Suprapubic skin (tissue), 4 donors: Measurements from ENCODE around the gene CBFA2T3. TPM values are rescaled to one million over a fixed set of nuclear protein-coding genes. Genes with fewer than 3 reads are reported as not detected.

ENCODE experiments used
- DNase-seq, 2 donors: peaks; one replicate each; pipeline ENCODE4 v3.0.0-alpha.2; 2019; ENCODE audit warnings: low spot score in 2 of 2
- H3K27ac ChIP-seq: fragments of 200-600 bp; sonication (generic); one replicate; pipeline ENCODE4 v1.5.1; 2019
- H3K27me3 ChIP-seq: fragments of 200-600 bp; sonication (generic); one replicate; pipeline ENCODE4 v1.5.1; 2019
- H3K36me3 ChIP-seq: fragments of 200-600 bp; sonication (generic); one replicate; pipeline ENCODE4 v1.5.1; 2019
- H3K4me1 ChIP-seq: fragments of 200-600 bp; sonication (generic); one replicate; pipeline ENCODE4 v1.5.1; 2019
- H3K4me3 ChIP-seq: fragments of 200-600 bp; sonication (generic); one replicate; pipeline ENCODE4 v1.5.1; 2019; ENCODE audit warnings: mild to moderate bottlenecking
- H3K9me3 ChIP-seq: fragments of 200-600 bp; sonication (generic); one replicate; pipeline ENCODE4 v1.5.1; 2019
- EP300 ChIP-seq: sonication (generic); formaldehyde crosslinking; IDR thresholded peaks from one replicate; pipeline ENCODE4 v1.6.1; 2017; ENCODE audit warnings: antibody characterized with exemption
- POLR2A ChIP-seq, 2 donors: fragments of 450-650 bp; IDR thresholded peaks; one replicate each; pipeline ENCODE4 v1.6.1; 2017; ENCODE audit warnings: antibody characterized with exemption in 2 of 2, mild to moderate bottlenecking in 2 of 2, moderate library complexity in 2 of 2
- POLR2AphosphoS5 ChIP-seq, 3 donors: sonication (generic); formaldehyde crosslinking; IDR thresholded peaks; one replicate each; pipeline ENCODE4 v1.6.1; 2017; ENCODE audit warnings: antibody characterized with exemption in 3 of 3
- WGBS: methylation state at CpG from one replicate; pipeline ENCODE4 v1.1.5; 2018; 5-methylcytosine and 5-hydroxymethylcytosine counted together
- total RNA-seq, 4 donors: library from RNA; depleted of rRNA; stranded (reverse); fragments of >200 nt; gene quantifications; one replicate each; pipeline ENCODE4 v1.1.0, GENCODE V29; 2016
- TF ChIP-seq, protein P1 (sequence below), 2 donors: fragments of 200-600 bp in 1 of 2; fragments of 450-650 bp in 1 of 2; sonication (generic) in 1 of 2; IDR thresholded peaks; one replicate each; pipeline ENCODE4 v1.5.1; 2016 to 2019; ENCODE audit warnings: antibody characterized with exemption in 2 of 2, mild to moderate bottlenecking in 1 of 2, moderate library complexity in 1 of 2

CBFA2T3 gene
- total RNA-seq, 4 donors from 2014 or later: 1.5 to 6.6 (median 2.9) TPM

DNA sequence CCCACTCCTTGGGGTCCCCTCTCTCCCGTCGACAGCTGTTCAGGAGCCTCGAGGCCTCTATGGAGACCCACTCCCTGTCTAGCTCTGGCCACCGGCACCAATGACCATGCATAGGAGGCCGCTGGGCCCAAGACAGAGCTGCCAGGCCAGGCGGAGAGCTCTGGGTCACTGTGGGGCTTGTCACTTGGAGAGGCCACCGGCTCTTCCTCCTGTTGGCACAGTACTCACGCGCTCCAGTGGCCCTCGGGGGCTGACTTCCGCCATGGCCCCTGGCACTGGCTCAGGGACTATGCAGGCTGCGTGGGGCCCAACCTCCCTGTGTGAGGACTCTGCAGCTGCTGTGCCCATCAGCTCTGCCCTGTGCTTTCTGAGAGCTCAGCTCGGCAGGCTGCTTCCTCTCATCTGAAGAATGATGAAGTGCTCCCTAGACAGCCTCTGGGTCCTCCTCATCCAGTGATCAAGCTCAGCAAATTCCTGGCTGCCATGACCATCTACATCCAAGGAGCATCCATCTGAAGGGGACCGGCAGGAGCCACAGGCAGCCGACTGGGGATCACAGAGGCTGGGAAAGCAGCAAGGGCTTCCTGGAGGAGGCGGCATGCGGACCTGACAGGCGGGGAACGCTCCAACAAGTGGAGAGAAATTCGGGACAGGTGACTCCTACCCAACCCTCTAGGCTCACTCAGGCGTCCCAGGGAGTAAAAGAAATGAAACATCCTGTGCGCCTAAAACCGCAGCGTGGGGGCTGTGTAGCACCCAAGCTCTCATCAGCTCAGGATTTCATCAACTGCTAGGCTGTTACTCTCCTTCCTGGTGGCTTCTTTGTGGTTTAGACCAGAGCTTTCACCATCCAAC lies 137.0 kb downstream of the CBFA2T3 start:
- H3K27me3 ChIP-seq: no peaks in the 10 kb centered on the region
- H3K36me3 ChIP-seq: peaks cover 65% of the 10 kb centered on the region
- 92% methylated on average over 9 of the region's 24 CpGs for WGBS
- no peak overlapping the region for H3K4me3 ChIP-seq
- H3K27ac ChIP-seq: no peak overlapping the region
- H3K4me1 ChIP-seq: no peaks in the 10 kb centered on the region
- H3K9me3 ChIP-seq: no peaks in the 10 kb centered on the region
- TF ChIP-seq EP300 (no peak), POLR2AphosphoS5 (IDR thresholded peaks at IDR 0.05) (no peak), POLR2A (IDR thresholded peaks at IDR 0.05) (no peak)
- TF ChIP-seq, protein P1, sequence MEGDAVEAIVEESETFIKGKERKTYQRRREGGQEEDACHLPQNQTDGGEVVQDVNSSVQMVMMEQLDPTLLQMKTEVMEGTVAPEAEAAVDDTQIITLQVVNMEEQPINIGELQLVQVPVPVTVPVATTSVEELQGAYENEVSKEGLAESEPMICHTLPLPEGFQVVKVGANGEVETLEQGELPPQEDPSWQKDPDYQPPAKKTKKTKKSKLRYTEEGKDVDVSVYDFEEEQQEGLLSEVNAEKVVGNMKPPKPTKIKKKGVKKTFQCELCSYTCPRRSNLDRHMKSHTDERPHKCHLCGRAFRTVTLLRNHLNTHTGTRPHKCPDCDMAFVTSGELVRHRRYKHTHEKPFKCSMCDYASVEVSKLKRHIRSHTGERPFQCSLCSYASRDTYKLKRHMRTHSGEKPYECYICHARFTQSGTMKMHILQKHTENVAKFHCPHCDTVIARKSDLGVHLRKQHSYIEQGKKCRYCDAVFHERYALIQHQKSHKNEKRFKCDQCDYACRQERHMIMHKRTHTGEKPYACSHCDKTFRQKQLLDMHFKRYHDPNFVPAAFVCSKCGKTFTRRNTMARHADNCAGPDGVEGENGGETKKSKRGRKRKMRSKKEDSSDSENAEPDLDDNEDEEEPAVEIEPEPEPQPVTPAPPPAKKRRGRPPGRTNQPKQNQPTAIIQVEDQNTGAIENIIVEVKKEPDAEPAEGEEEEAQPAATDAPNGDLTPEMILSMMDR (IDR thresholded peaks at IDR 0.05): no peak
- DNase-seq: no peak

DNA sequence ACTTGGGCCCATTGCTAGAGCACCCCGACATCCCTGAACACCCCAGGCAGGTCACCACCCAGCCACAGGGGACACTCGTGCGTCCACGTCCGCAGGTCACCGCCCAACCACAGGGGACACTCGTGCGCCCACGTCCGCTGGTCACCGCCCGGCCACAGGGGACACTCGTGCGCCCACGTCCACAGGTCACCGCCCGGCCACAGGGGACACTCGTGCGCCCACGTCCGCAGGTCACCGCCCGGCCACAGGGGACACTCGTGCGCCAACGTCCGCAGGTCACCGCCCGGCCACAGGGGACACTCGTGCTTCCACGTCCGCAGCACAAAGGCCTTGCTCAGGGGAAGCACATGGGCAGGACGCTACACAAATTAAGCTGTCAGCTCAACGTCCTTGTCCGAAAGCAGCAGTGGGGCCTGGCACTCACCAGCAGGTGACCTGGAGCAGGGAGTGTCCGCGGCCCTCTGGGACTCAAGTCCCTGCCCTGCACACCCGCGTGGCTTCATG lies 137.9 kb downstream of the CBFA2T3 start:
- Histone ChIP-seq H3K27ac (no peak overlapping the region), H3K36me3 (peaks cover 71% of the 10 kb centered on the region), H3K4me3 (no peak overlapping the region), H3K9me3 (no peaks in the 10 kb centered on the region), H3K4me1 (no peaks in the 10 kb centered on the region), H3K27me3 (no peaks in the 10 kb centered on the region)
- WGBS: 89% methylated on average over 33 of the region's 39 CpGs
- TF ChIP-seq POLR2AphosphoS5 (IDR thresholded peaks at IDR 0.05) (no peak), POLR2A (IDR thresholded peaks at IDR 0.05) (no peak), EP300 (no peak)
- TF ChIP-seq, protein P1 (IDR thresholded peaks at IDR 0.05): no peak
- DNase-seq: no peak

DNA sequence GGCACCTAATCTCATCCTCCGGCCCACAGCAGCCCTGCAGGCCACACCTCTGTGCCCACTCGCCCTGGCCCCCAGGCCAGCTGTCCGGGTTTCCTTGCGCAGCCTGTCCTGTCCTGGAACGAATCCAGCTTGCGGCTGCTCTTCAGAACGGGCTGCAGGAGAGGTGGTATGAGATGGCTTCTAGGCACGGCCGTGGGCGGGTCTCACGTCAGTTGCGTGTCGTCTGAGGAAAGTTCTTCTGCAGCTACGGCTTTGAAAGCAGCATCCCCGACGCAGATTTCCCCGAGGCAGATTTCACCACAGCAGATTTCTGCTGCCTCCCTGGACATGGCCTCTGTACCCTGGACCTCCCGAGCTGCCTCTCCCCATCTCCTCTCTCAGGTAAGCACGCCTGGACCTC lies 138.4 kb downstream of the CBFA2T3 start:
- 96% methylated on average over 14 of the region's 19 CpGs for WGBS

DNA sequence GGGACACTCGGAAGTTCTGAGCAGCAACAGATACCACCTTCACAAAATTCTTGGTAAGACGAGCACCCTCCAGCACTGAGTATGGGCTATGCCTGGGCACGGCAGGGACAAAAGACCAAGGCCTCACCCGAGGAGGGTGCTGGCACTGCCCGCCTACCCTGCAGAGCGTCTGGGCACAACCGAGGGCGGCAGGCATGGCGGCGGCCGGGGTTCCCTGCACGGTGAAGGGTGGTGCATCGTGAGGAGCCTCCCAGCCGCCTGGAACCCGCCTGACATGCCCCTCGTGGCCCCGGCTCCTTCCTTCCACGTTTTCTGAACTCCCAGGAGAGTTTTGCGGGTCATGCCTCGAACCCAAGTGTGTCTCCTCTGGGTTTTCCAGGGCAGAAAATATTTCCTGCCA lies 139.2 kb downstream of the CBFA2T3 start:
- DNase-seq: no peak
- no peak overlapping the region for H3K27ac ChIP-seq
- TF ChIP-seq EP300 (no peak), POLR2A (IDR thresholded peaks at IDR 0.05) (no peak), POLR2AphosphoS5 (IDR thresholded peaks at IDR 0.05) (no peak)
- TF ChIP-seq, protein P1 (IDR thresholded peaks at IDR 0.05): no peak
- WGBS: 91% methylated on average over 16 of the region's 20 CpGs
- peaks cover 64% of the 10 kb centered on the region for H3K36me3 ChIP-seq
- H3K4me1 ChIP-seq: no peaks in the 10 kb centered on the region
- no peak overlapping the region for H3K4me3 ChIP-seq
- H3K27me3 ChIP-seq: no peaks in the 10 kb centered on the region
- no peaks in the 10 kb centered on the region for H3K9me3 ChIP-seq

More for the DNA sequence above, 138.4 kb downstream of the CBFA2T3 start:
- H3K27ac ChIP-seq: no peak overlapping the region
- no peaks in the 10 kb centered on the region for H3K4me1 ChIP-seq
- TF ChIP-seq EP300 (no peak), POLR2AphosphoS5 (IDR thresholded peaks at IDR 0.05) (no peak), POLR2A (IDR thresholded peaks at IDR 0.05) (no peak)
- TF ChIP-seq, protein P1 (IDR thresholded peaks at IDR 0.05): no peak
- H3K9me3 ChIP-seq: no peaks in the 10 kb centered on the region
- H3K36me3 ChIP-seq: peaks cover 71% of the 10 kb centered on the region
- no peak overlapping the region for H3K4me3 ChIP-seq
- DNase-seq: no peak
- H3K27me3 ChIP-seq: no peaks in the 10 kb centered on the region

DNA sequence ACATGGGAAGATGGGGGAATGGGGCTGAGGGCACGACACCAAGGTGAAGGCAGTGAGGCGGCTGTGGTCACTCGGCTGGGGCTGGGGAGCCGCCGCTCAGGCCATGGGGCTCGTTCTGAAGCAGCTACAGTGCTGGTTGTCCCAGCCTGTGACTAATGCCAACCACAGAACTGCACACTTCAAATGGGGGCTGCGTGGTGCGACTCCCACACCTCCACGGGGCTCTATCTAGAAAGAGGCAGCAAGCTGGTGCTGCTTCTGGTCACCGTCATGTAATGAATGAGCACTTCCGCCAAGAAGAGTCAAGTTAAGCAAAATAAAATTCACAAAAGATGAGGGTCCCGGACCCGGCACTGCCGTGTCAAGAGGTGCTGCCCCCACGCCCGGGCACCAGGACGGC lies 140.2 kb downstream of the CBFA2T3 start:
- no peaks in the 10 kb centered on the region for H3K4me1 ChIP-seq
- DNase-seq: no peak
- TF ChIP-seq POLR2A (IDR thresholded peaks at IDR 0.05) (no peak), POLR2AphosphoS5 (IDR thresholded peaks at IDR 0.05) (no peak), EP300 (no peak)
- TF ChIP-seq, protein P1 (IDR thresholded peaks at IDR 0.05): no peak
- no peaks in the 10 kb centered on the region for H3K27me3 ChIP-seq
- H3K9me3 ChIP-seq: no peaks in the 10 kb centered on the region
- no peak overlapping the region for H3K27ac ChIP-seq
- H3K36me3 ChIP-seq: peaks cover 54% of the 10 kb centered on the region
- WGBS: 91% methylated on average over 17 of the region's 17 CpGs
- no peak overlapping the region for H3K4me3 ChIP-seq
